ENCODE measurements around the gene INF2.

DNA sequence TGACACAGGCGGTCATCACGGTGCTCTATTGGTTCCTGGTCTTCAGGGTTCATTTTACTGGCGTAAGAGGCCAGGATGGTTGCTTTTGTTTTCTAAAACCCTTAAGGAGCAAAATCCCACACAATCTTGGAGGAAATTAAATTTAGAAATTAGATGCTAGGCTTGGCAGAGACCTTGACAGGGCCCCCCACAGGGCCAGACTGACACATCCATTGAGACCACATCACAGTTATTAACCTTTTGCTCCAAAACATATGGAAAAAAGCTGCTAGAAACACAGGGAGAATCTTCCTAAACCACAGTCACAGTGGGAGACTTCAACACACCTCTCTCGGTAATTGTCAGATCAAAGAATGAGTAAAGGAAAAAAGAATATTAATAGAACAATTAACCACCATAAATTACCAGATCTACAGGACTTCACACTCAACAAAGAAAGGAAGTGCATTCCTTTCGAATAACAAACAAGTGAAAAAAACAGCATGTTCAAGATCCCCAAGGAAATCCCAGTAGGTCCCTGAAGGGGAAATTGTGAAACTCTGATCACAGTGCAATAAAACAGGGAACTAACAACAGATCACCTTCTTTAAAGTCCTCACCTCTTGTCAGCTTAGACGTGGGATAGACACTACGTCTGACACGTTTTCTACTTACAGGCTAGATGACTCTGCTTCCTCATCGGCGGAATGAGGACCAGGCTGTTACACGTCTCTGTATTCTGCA is 44.6 kb upstream of the INF2 start:
- TF ChIP-seq, protein P1, sequence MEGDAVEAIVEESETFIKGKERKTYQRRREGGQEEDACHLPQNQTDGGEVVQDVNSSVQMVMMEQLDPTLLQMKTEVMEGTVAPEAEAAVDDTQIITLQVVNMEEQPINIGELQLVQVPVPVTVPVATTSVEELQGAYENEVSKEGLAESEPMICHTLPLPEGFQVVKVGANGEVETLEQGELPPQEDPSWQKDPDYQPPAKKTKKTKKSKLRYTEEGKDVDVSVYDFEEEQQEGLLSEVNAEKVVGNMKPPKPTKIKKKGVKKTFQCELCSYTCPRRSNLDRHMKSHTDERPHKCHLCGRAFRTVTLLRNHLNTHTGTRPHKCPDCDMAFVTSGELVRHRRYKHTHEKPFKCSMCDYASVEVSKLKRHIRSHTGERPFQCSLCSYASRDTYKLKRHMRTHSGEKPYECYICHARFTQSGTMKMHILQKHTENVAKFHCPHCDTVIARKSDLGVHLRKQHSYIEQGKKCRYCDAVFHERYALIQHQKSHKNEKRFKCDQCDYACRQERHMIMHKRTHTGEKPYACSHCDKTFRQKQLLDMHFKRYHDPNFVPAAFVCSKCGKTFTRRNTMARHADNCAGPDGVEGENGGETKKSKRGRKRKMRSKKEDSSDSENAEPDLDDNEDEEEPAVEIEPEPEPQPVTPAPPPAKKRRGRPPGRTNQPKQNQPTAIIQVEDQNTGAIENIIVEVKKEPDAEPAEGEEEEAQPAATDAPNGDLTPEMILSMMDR (IDR thresholded peaks at IDR 0.05; ENCODE audit: low read length) = no peak
- no peak for TF ChIP-seq EZH2 (IDR thresholded peaks at IDR 0.05; ENCODE audit: borderline replicate concordance, low read length)
